Muscle layer of colon (tissue), 2 donors: Measurements from ENCODE around the gene MRGPRG.
A peak's percentile ranks its signal among the peaks of the same experiment; 100 is the strongest.
"Not testable (repeated sequence)": the region's sequence is repeated elsewhere in the genome, so short reads cannot be mapped to it uniquely, and the experiment has no call there.

ENCODE experiments used
- H3K27ac ChIP-seq: one replicate; pipeline ENCODE4 v1.7.0; 2013; ENCODE audit warnings: low read depth, mild to moderate bottlenecking, low read length, moderate library complexity
- H3K27me3 ChIP-seq, 2 donors: one replicate each; pipeline ENCODE4 v1.7.0; 2013; ENCODE audit warnings: low read length in 2 of 2, mild to moderate bottlenecking in 2 of 2; ENCODE audit not compliant: insufficient read depth in 2 of 2, control insufficient read depth in 1 of 2
- H3K36me3 ChIP-seq: one replicate; pipeline ENCODE4 v1.7.0; 2013; ENCODE audit warnings: mild to moderate bottlenecking, low read length; ENCODE audit not compliant: insufficient read depth
- H3K4me1 ChIP-seq: one replicate; pipeline ENCODE4 v1.7.0; 2013; ENCODE audit warnings: mild to moderate bottlenecking, low read length; ENCODE audit not compliant: insufficient read depth
- H3K4me3 ChIP-seq, 2 donors: one replicate each; pipeline ENCODE4 v1.7.0; 2013; ENCODE audit warnings: low read length in 2 of 2, low read depth in 1 of 2, mild to moderate bottlenecking in 1 of 2, moderate library complexity in 1 of 2
- H3K9ac ChIP-seq: one replicate; pipeline ENCODE4 v1.7.0; 2013; ENCODE audit warnings: low read length
- H3K9me3 ChIP-seq: one replicate; pipeline ENCODE4 v1.7.0; 2013; ENCODE audit warnings: mild to moderate bottlenecking, low read length
- donor health status: abdominal sarcoma.
- donor health status: Adenocarcinoma of cecum.

Gene MRGPRG

GRCh38 chr11:3174387-3174786, 44.2 kb downstream of the MRGPRG start:
- Histone ChIP-seq H3K36me3 (no peaks in the 10 kb centered on the region), H3K4me1 (peaks cover 9% of the 10 kb centered on the region), H3K9ac (no peak overlapping the region), H3K9me3 (peaks cover 3% of the 10 kb centered on the region), H3K27me3 (peaks cover 0 to 5% of the 10 kb centered on the region in 2 donors), H3K4me3 (no peak overlapping the region), H3K27ac (no peak overlapping the region)

DNA sequence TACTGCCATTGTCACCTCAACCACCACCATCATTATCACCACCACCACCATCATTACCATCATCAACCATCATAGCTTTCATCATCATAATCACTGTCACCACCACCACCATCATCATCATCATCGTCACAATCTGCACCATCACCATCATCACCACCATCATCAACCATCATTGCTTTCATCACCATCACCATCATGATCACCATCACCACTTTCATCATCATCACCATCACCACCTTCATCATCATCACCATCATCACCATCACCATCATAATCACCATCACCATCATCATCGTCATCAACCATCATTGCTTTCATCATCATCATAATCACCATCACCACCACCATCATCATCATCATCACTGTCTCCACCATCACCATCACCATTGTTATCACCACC, 44.8 kb downstream of the MRGPRG start:
- Histone ChIP-seq H3K27ac (no peak overlapping the region), H3K9me3 (peaks cover 3% of the 10 kb centered on the region), H3K36me3 (no peaks in the 10 kb centered on the region), H3K9ac (no peak overlapping the region), H3K4me1 (peaks cover 14% of the 10 kb centered on the region), H3K4me3 (no peak overlapping the region), H3K27me3 (peaks cover 0 to 5% of the 10 kb centered on the region in 2 donors)

GRCh38 chr11:3171931-3172560, 46.6 kb downstream of the MRGPRG start:
- peaks cover 14% of the 10 kb centered on the region for H3K4me1 ChIP-seq
- H3K27ac ChIP-seq, result no peak overlapping the region
- H3K9me3 ChIP-seq, result peaks cover 3% of the 10 kb centered on the region
- H3K27me3 ChIP-seq, result peaks cover 0 to 5% of the 10 kb centered on the region in 2 donors
- no peak overlapping the region for H3K9ac ChIP-seq
- H3K36me3 ChIP-seq, result no peaks in the 10 kb centered on the region
- no peak overlapping the region for H3K4me3 ChIP-seq

DNA sequence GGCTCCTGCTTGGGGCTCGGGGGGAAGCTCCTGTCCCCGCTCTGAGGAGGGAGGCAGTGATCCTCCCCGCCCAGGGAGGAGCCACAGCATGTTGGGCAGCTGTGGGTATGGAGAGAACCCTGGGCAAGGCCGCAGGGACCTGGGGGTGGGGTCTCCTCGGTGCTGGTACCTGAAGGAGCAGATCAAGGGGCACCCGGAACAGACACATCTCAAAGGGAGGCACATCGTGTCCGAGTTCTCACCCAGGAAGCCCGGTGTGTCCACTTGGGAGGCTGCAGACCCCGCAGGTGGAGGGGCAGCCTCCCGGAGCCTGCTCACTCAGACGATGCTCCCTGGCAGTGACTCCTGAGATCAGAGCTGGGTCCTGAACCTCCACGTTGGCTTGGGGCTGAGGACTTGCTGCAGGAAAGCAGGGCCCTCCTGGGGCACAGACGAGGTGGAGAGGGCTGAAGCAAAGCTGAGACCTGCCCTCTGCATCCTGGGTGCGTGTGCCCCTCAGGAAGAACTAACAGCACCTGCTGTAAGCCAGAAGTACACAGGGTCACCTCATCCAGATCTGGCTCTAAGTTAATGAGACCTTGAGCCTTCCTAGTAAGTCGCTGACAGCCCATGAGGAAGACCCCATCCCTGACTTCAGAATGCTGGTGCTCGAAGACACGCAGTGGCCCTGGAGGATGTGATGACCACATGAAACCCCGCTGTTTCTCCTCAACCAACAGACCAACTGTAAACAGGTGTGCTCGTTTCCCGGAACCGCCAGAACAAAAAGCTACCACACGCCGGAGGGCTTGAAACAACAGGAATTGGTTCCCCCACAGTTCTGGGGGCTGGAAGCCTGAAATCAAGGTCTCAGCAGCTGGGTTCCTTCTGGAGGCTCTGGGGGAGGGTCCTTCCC, 47.6 kb downstream of the MRGPRG start:
- Histone ChIP-seq H3K4me3 (no peak overlapping the region), H3K9ac (no peak overlapping the region), H3K27ac (no peak overlapping the region), H3K4me1 (peaks cover 14% of the 10 kb centered on the region), H3K9me3 (peaks cover under 1% of the 10 kb centered on the region), H3K36me3 (no peaks in the 10 kb centered on the region), H3K27me3 (peaks cover 0 to 5% of the 10 kb centered on the region in 2 donors)

DNA sequence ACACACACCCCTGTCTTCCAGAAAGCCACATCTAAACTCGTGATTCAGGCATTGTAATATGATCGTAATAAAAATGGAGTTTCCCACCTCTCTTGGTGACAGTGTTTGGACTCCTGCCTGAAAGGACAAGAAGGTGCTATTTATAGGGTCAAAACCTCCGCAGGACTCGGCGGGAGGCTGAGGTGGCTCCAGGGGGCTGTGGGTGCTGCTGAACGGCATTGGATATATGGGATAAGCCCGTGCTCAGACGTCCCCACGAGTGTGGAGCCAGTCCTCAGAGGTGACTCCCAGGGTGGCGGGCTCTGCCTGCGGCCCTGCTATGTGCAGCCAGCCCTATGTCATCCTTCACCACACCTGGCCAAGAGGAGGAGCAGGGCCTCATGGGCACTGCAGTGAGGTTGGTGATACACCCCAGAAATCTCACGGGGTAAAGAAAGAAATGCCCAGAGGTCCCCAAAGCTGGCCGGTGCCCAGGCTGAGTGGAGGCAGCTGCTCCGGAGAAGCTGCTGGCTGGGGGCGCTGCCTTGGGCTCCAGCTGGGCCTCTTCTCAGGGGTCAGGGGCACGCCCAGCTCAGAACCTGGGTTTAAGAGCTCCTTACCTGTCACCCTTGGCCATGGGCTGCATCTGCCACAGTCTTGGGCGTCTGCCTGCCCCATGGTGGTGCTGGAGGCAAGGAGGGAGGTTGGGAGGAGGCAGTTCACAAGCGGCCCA, 48.4 kb downstream of the MRGPRG start:
- no peak overlapping the region for H3K27ac ChIP-seq
- peaks cover 19% of the 10 kb centered on the region for H3K4me1 ChIP-seq
- H3K27me3 ChIP-seq, result peaks cover 0 to 5% of the 10 kb centered on the region in 2 donors
- H3K36me3 ChIP-seq, result no peaks in the 10 kb centered on the region
- H3K9me3 ChIP-seq, result no peaks in the 10 kb centered on the region
- H3K9ac ChIP-seq, result no peak overlapping the region
- peak overlapping the region in 1 of 2 donors; percentile 70 for H3K4me3 ChIP-seq

GRCh38 chr11:3169255-3170043, 49.2 kb downstream of the MRGPRG start:
- H3K27ac ChIP-seq, result peak overlapping the region; percentile 25
- H3K9ac ChIP-seq, result peak overlapping the region; percentile 21
- no peaks in the 10 kb centered on the region for H3K36me3 ChIP-seq
- peaks cover 0 to 5% of the 10 kb centered on the region in 2 donors for H3K27me3 ChIP-seq
- H3K9me3 ChIP-seq, result no peaks in the 10 kb centered on the region
- peak overlapping the region; percentile 55 to 70 for H3K4me3 ChIP-seq
- H3K4me1 ChIP-seq, result peaks cover 20% of the 10 kb centered on the region

- not testable (repeated sequence) for H3K27ac ChIP-seq
Observed at GRCh38 chr11:3168742-3169254, 49.8 kb downstream of the MRGPRG start.

More at GRCh38 chr11:3168742-3169254, 49.8 kb downstream of the MRGPRG start:
- Histone ChIP-seq H3K4me3 (peak overlapping the region; percentile 55 to 70), H3K4me1 (peaks cover 26% of the 10 kb centered on the region)
- not testable (repeated sequence) for H3K9me3 ChIP-seq, H3K9ac ChIP-seq, H3K27me3 ChIP-seq, H3K36me3 ChIP-seq
